SK-N-SH treated with all-trans-retinoic acid at 6 μM for 48 hours (cell line): ENCODE results near the gene DR1.

Source experiments
- ATAC-seq: fragments of 200-7000 bp; cut with Tn5 transposase; 3 replicates; pipeline ENCODE4 v1.9.1; 2020; ENCODE audit warnings: mild to moderate bottlenecking, moderate library complexity
- ARNTL ChIP-seq: fragments of 450-650 bp; formaldehyde crosslinking; IDR thresholded peaks from 2 replicates; pipeline ENCODE4 v1.5.0; 2020; ENCODE audit warnings: low read depth, mild to moderate bottlenecking, moderate library complexity, borderline replicate concordance
- BACH2 ChIP-seq: fragments of 250-450 bp; sonication (Bioruptor Pico); IDR thresholded peaks from 2 replicates; pipeline ENCODE4 v1.9.0; 2021; ENCODE audit warnings: mild to moderate bottlenecking, borderline replicate concordance
- CREB5 ChIP-seq: fragments of 250-450 bp; sonication (Bioruptor Pico); IDR thresholded peaks from 2 replicates; pipeline ENCODE4 v1.5.1; 2020; ENCODE audit warnings: low read depth, mild to moderate bottlenecking, moderate library complexity
- CSDC2 ChIP-seq: fragments of 250-450 bp; sonication (Bioruptor Pico); IDR thresholded peaks from 2 replicates; pipeline ENCODE4 v1.5.0; 2020; ENCODE audit warnings: mild to moderate bottlenecking, moderate library complexity
- ESRRG ChIP-seq: fragments of 250-450 bp; sonication (Bioruptor Pico); IDR thresholded peaks from 2 replicates; pipeline ENCODE4 v1.6.1; 2021; ENCODE audit warnings: mild to moderate bottlenecking
- GLIS3 ChIP-seq: fragments of 250-450 bp; sonication (Bioruptor Pico); IDR thresholded peaks from 2 replicates; pipeline ENCODE4 v1.5.0; 2020; ENCODE audit warnings: mild to moderate bottlenecking, moderate library complexity
- ISL1 ChIP-seq: fragments of 250-450 bp; sonication (Bioruptor Pico); IDR thresholded peaks from 2 replicates; pipeline ENCODE4 v2.1.2; 2022; ENCODE audit warnings: mild to moderate bottlenecking, moderate library complexity
- OSR1 ChIP-seq: fragments of 250-450 bp; sonication (Bioruptor Pico); IDR thresholded peaks from 2 replicates; pipeline ENCODE4 v1.8.0; 2022; ENCODE audit warnings: moderate library complexity, mild to moderate bottlenecking, inconsistent platforms
- PATZ1 ChIP-seq: fragments of 250-450 bp; sonication (Bioruptor Pico); IDR thresholded peaks from 2 replicates; pipeline ENCODE4 v1.8.0; 2020; ENCODE audit warnings: mild to moderate bottlenecking, moderate library complexity, borderline replicate concordance
- POU6F1 ChIP-seq: fragments of 250-450 bp; sonication (Bioruptor Pico); IDR thresholded peaks from 2 replicates; pipeline ENCODE4 v1.8.0; 2021; ENCODE audit warnings: low read depth, mild to moderate bottlenecking, moderate library complexity, borderline replicate concordance
- PPARA ChIP-seq: fragments of 250-450 bp; sonication (Bioruptor Pico); IDR thresholded peaks from 2 replicates; pipeline ENCODE4 v1.5.0; 2020; ENCODE audit warnings: mild to moderate bottlenecking, borderline replicate concordance
- RARB ChIP-seq: fragments of 250-450 bp; sonication (Bioruptor Pico); IDR thresholded peaks from 2 replicates; pipeline ENCODE4 v1.8.0; 2021; ENCODE audit warnings: mild to moderate bottlenecking, moderate library complexity
- SNAI2 ChIP-seq: fragments of 250-450 bp; sonication (Bioruptor Pico); IDR thresholded peaks from 2 replicates; pipeline ENCODE4 v1.5.0; 2020; ENCODE audit warnings: mild to moderate bottlenecking, moderate library complexity
- TCF4 ChIP-seq: fragments of 250-450 bp; sonication (Bioruptor Pico); IDR thresholded peaks from 2 replicates; pipeline ENCODE4 v1.8.0; 2021; ENCODE audit warnings: mild to moderate bottlenecking, moderate library complexity, borderline replicate concordance
- TOX ChIP-seq: fragments of 250-450 bp; sonication (Bioruptor Pico); IDR thresholded peaks from 2 replicates; pipeline ENCODE4 v1.8.0; 2021; ENCODE audit warnings: mild to moderate bottlenecking, moderate library complexity, borderline replicate concordance
- ZC3H10 ChIP-seq: fragments of 250-450 bp; sonication (Bioruptor Pico); IDR thresholded peaks from 2 replicates; pipeline ENCODE4 v1.5.1; 2021; ENCODE audit warnings: mild to moderate bottlenecking, moderate library complexity
- ZFP3 ChIP-seq: fragments of 250-450 bp; sonication (Bioruptor Pico); IDR thresholded peaks from 2 replicates; pipeline ENCODE4 v1.5.0; 2020; ENCODE audit warnings: mild to moderate bottlenecking, moderate library complexity
- ZFP30 ChIP-seq: fragments of 450-650 bp; formaldehyde crosslinking; IDR thresholded peaks from 2 replicates; pipeline ENCODE4 v1.5.0; 2022; ENCODE audit warnings: mild to moderate bottlenecking, moderate library complexity
- ZNF565 ChIP-seq: fragments of 450-650 bp; formaldehyde crosslinking; conservative IDR thresholded peaks from 2 replicates; pipeline ENCODE4 v1.5.0; 2020; ENCODE audit warnings: low read depth, mild to moderate bottlenecking, moderate library complexity
- ZNF70 ChIP-seq: fragments of 450-650 bp; formaldehyde crosslinking; IDR thresholded peaks from 2 replicates; pipeline ENCODE4 v1.5.0; 2020; ENCODE audit warnings: mild to moderate bottlenecking, moderate library complexity
- ZNF8 ChIP-seq: fragments of 450-650 bp; formaldehyde crosslinking; IDR thresholded peaks from 2 replicates; pipeline ENCODE4 v1.5.0; 2020; ENCODE audit warnings: mild to moderate bottlenecking, moderate library complexity
- TF ChIP-seq, protein P1 (sequence below): fragments of 250-450 bp; sonication (Bioruptor Pico); IDR thresholded peaks from 2 replicates; pipeline ENCODE4 v1.5.1; 2021; ENCODE audit warnings: mild to moderate bottlenecking, moderate library complexity

The DR1 gene

DNA sequence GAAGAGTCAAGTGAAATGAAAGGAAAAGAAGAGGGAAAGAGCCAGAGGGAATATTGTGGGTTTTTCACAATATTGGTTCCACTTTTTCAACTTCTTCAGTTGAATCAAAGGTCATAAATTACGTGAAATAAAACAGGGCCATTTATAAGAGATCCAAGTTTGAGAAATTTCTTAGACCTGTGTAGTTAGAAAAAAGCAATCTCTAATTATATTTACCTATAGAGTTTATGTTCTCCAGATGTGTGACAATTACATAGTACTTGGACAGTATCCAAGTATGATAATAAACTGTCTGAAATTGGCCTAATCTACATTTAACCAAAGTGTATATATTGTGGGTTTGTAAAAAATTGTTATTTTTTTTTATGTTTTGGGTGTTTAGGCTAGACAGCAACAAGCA is 14.4 kb downstream of the DR1 start:
- no peak for ATAC-seq
- TF ChIP-seq PPARA (CRISPR knock-in tag) (no peak), ZFP30 (CRISPR knock-in tag) (no peak), ZFP3 (CRISPR knock-in tag) (no peak), CSDC2 (no peak), ZNF8 (no peak)
- TF ChIP-seq, protein P1, sequence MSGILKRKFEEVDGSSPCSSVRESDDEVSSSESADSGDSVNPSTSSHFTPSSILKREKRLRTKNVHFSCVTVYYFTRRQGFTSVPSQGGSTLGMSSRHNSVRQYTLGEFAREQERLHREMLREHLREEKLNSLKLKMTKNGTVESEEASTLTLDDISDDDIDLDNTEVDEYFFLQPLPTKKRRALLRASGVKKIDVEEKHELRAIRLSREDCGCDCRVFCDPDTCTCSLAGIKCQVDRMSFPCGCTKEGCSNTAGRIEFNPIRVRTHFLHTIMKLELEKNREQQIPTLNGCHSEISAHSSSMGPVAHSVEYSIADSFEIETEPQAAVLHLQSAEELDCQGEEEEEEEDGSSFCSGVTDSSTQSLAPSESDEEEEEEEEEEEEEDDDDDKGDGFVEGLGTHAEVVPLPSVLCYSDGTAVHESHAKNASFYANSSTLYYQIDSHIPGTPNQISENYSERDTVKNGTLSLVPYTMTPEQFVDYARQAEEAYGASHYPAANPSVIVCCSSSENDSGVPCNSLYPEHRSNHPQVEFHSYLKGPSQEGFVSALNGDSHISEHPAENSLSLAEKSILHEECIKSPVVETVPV (CRISPR knock-in tag) = no peak

- TF ChIP-seq ZFP3 (CRISPR knock-in tag) (no peak), RARB (CRISPR knock-in tag) (no peak), ISL1 (CRISPR knock-in tag) (no peak), ARNTL (CRISPR knock-in tag) (no peak), TCF4 (no peak), ESRRG (CRISPR knock-in tag) (no peak), OSR1 (CRISPR knock-in tag) (no peak), POU6F1 (CRISPR knock-in tag) (no peak), GLIS3 (CRISPR knock-in tag) (no peak), SNAI2 (CRISPR knock-in tag) (no peak), BACH2 (CRISPR knock-in tag) (no peak), ZC3H10 (CRISPR knock-in tag) (no peak), CSDC2 (no peak), ZNF70 (CRISPR knock-in tag) (no peak)
- TF ChIP-seq, protein P1 (CRISPR knock-in tag) = no peak
- no peak for ATAC-seq
These were observed 16.5 kb downstream of the DR1 start for GRCh38 chr1:93362237-93362636.

DNA sequence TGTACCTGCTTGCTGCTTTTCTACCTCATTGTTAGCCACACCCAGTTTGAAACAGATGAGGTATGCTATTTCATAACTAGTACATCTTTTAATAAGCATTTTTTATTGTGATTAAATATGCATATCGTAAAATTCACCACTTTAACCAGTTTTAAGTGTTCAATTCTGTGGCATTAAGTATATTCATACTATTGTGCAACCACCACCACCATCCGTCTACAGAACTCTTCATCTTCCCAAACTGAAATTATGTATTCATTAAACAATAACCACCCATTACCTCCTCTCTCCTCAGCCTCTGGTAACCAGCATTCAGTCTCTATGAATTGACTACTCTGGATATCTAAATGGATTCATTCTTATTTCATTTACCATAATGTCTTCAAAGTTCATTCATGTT is 20.1 kb downstream of the DR1 start:
- TF ChIP-seq BACH2 (CRISPR knock-in tag) (no peak), PATZ1 (no peak), TCF4 (no peak), TOX (CRISPR knock-in tag) (no peak), ZNF70 (CRISPR knock-in tag) (no peak), SNAI2 (CRISPR knock-in tag) (no peak), ZC3H10 (CRISPR knock-in tag) (no peak), ZNF565 (no peak), PPARA (CRISPR knock-in tag) (no peak), ZFP3 (CRISPR knock-in tag) (no peak), ARNTL (CRISPR knock-in tag) (no peak), POU6F1 (CRISPR knock-in tag) (no peak), CREB5 (CRISPR knock-in tag) (no peak), ZNF8 (no peak), OSR1 (CRISPR knock-in tag) (no peak), ZFP30 (CRISPR knock-in tag) (no peak), RARB (CRISPR knock-in tag) (no peak)
- TF ChIP-seq, protein P1 (CRISPR knock-in tag) = no peak
- ATAC-seq = no peak
